MG63 (cell line): Measurements from ENCODE around the gene NEDD4L. TPM values are rescaled to one million over a fixed set of nuclear protein-coding genes. Genes with fewer than 3 reads are reported as not detected.

Source experiments
- DNase-seq: peaks from one replicate; pipeline ENCODE4 v3.0.0-alpha.2; 2020
- H3K27me3 ChIP-seq: fragments of 250-450 bp; sonication (Bioruptor Pico); 2 replicates; pipeline ENCODE4 v1.5.1; 2020; ENCODE audit warnings: mild to moderate bottlenecking, moderate library complexity
- H3K36me3 ChIP-seq: fragments of 250-450 bp; sonication (Bioruptor Pico); 2 replicates; pipeline ENCODE4 v1.5.1; 2020; ENCODE audit warnings: mild to moderate bottlenecking, moderate library complexity
- H3K4me3 ChIP-seq: fragments of 250-450 bp; sonication (Bioruptor Pico); 2 replicates; pipeline ENCODE4 v1.5.1; 2020; ENCODE audit warnings: mild to moderate bottlenecking, moderate library complexity
- H3K9me3 ChIP-seq: fragments of 250-450 bp; sonication (Bioruptor Pico); 2 replicates; pipeline ENCODE4 v1.5.1; 2020; ENCODE audit warnings: mild to moderate bottlenecking, moderate library complexity
- total RNA-seq: library from RNA; depleted of rRNA; stranded (reverse); fragments of >200 nt; shearing (Covaris generic); gene quantifications from 2 replicates; pipeline ENCODE4 v1.2.3, GENCODE V29; 2014; ENCODE audit warnings: low replicate concordance

NEDD4L gene
- total RNA-seq, 1 experiment from 2014 or later, result 28.8 TPM

DNA sequence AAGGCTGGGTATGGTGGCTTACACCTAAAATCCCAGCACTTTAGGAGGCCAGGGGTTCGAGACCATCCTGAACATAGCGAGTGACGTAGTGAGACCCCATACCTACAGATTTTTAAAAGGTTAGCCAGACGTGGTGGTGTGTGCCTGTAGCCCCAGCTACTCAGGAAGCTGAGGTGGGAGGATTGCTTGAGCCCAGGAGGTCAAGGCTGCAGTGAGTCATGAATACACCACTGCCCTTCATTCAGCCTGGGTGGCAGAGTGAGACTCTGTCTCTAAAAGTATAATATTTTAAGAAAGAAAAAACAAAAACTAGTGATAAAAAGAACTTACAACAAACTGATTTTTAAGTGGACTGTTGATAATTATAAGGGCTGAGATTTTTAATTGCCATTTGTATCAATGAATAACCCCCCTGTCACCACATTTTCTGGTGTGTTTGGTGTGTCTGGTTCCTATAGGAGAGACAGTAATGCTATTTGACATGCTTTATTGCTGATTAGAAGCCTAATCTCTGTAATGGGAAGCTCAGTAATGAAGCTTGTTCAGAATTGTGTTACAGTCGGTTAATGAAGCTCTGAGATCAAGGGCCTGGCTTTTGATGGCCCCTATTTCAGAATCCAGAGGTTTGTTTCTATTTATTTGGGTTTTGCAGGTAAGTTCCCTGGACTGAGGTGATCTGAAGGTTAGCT lies 147.0 kb downstream of the NEDD4L start:
- peak; percentile 24 for DNase-seq
- Histone ChIP-seq H3K27me3 (no peaks in the 10 kb centered on the region), H3K9me3 (no peaks in the 10 kb centered on the region), H3K4me3 (no peak overlapping the region), H3K36me3 (no peaks in the 10 kb centered on the region)

DNA sequence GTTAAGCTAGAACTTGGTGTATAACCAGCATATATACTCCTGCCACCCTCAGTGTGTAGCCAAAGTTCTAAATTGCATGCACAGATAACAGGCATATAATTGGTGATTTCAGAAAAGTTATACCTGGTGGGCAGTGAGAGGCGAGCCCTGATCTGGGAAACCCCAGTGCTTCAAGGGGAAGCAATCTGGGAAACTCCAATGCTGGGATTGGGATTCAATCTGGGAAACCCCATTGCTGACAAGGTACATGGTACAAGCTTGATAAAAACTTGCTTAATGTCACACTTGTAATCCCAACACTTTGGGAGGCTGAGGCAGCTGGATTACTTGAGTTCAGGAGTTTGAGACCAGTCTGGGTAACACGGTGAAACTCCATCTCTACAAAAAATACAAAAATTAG lies 147.6 kb downstream of the NEDD4L start:
- no peak for DNase-seq
- no peaks in the 10 kb centered on the region for H3K9me3 ChIP-seq
- no peak overlapping the region for H3K4me3 ChIP-seq
- no peaks in the 10 kb centered on the region for H3K27me3 ChIP-seq
- H3K36me3 ChIP-seq, result no peaks in the 10 kb centered on the region

DNA sequence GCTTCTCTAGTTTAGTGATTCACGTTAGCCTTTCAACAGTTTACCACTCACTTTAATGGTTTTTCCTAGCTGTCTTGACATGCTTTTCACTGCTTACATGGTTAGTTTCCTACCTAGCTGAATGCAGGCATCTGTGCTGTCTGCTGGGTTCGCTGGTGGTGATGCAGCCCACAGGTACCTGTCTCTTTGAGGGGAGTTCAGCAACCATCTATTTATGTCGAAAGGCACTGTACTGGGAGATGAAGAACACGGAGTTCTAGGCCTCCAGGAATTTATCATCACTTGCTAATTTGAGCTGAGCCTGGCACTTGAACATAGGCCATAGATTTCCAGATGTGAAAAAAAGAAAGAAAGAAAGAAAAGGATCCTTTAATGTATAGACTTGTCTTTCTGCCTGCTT lies 148.5 kb downstream of the NEDD4L start:
- H3K27me3 ChIP-seq, result no peaks in the 10 kb centered on the region

DNA sequence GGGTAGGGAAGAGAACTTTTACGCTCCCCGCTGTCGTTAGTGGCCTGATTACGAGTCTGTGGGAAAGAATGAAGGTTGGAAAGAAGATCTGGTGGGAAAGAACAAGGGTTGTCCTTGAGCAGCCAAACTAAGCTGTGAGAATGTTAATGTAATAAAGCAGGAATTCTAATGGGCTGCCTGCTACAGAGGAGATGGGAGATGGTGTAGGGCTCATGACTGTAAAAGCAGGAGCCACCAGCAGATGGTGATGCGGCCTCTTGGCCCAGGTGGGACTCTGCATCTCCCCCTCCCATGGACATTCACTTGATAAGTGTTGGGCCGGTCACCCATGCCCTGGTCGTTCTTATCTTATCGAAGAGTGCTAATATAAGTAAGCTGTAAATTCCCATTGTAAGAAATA lies 150.0 kb downstream of the NEDD4L start:
- no peak overlapping the region for H3K4me3 ChIP-seq
- H3K36me3 ChIP-seq, result no peaks in the 10 kb centered on the region
- no peaks in the 10 kb centered on the region for H3K9me3 ChIP-seq
- H3K27me3 ChIP-seq, result no peaks in the 10 kb centered on the region
- DNase-seq, result no peak

More for the DNA sequence above, 148.5 kb downstream of the NEDD4L start:
- Histone ChIP-seq H3K4me3 (no peak overlapping the region), H3K9me3 (no peaks in the 10 kb centered on the region), H3K36me3 (no peaks in the 10 kb centered on the region)
- no peak for DNase-seq

DNA sequence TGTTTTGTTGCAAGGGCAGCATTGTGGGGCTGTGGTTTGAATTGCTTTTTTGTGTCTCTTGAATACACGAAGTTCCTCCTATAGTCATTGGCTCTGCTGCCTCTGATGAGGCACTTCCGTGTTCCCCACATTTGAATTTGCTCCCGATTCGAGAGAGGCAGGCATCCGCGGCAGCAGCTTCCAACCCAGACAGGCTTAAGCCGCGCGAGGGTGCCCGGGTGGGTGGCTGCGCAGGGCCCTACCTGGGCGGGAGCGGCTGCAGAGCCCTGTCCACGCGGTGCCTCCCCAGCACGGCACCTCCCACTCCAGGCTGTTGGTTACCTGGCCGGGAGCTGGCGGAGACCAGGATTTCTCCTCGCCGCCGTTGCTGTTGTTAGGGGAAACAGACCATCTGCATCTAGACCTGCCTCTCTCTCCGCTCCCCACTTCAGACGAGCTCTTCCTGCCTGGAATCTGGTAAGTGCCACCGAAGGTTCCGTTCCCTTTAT lies 151.3 kb downstream of the NEDD4L start:
- DNase-seq, result no peak
- Histone ChIP-seq H3K4me3 (no peak overlapping the region), H3K9me3 (no peaks in the 10 kb centered on the region), H3K36me3 (no peaks in the 10 kb centered on the region), H3K27me3 (no peaks in the 10 kb centered on the region)

DNA sequence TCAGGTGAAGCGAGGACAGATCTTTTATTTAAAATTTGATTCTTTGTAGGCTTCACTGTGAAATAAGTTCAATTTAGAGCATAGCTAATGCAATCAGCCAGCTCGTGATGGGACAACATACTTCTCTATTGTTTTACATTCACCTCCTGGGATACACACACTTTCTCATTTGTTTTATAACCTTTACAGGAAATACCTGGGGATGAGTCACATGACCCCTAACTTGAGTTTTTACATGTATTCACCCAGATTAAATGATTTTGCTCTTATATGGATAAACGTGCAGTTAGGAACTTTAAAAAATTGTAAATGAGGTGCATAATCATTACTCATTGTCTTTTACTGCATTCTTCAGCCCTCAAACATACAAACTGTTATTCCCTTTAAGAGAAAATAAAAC lies 152.1 kb downstream of the NEDD4L start:
- DNase-seq, result no peak
- Histone ChIP-seq H3K27me3 (no peaks in the 10 kb centered on the region), H3K4me3 (no peak overlapping the region), H3K36me3 (no peaks in the 10 kb centered on the region), H3K9me3 (no peaks in the 10 kb centered on the region)

DNA sequence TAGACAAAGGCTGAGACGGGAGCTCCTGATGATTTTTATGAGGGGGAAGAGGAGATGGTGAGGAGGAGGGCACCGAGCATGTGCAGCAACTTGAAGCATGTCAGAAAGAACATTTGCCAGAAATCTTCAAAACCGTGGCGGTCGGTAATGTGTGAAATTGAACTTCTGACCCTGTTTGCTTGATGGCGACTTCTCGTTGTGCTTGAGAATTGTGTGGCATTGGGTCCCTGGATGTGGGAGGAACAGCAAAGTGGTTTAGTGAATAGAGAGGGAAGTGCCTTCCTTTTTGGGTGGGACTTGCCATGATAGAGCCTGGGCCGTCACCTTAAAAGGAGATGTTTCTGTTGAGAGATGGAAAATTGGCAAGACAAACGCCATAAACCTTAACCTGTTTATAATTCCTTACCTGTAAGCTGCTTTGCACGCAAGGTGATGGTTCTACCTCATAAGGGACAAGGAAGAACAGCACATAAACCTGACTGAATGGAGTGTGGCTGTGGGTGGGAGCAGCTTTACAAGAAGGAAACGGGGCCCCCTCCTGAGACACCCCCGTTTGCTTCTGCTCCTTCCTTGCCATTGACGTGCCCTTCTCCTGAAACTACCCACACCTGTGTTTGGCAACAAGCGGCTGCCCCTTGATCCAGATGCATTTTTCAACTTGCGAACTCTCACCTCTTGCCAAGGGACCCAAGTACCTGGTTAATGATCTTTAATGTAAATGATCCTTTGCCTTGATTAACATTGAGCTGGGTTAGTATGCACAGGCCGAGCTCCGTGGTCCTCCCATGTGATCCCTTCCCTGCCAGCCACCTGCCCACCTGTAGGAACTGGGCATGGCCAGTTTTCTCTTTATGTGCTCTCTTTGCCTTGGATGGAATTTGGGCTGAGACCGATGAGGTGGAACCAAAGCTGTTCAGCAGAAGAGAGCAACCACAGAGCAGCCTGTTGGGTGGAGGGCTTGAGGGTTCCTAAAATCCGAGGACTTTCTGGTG lies 153.2 kb downstream of the NEDD4L start:
- no peaks in the 10 kb centered on the region for H3K36me3 ChIP-seq
- H3K9me3 ChIP-seq, result no peaks in the 10 kb centered on the region
- no peak for DNase-seq
- H3K4me3 ChIP-seq, result no peak overlapping the region
- no peaks in the 10 kb centered on the region for H3K27me3 ChIP-seq

DNA sequence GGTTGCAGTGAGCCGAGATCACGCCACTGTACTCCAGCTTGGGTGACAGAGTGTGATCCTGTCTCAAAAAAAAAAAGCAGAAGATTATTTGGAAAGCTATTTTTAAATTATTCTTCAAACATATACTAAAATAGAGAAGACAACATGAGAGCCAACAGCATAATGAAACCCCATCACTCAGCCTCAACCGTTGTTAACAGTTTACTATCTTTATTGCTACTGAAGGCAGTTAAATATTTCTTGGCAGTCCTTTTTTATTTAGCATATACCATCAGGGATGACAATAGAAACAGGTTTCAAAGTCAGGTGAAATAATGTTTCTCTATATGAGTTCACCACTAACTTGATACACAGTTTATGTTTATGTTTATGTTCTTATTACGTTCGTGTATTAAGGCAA lies 157.2 kb downstream of the NEDD4L start:
- no peaks in the 10 kb centered on the region for H3K27me3 ChIP-seq
- no peak for DNase-seq
- no peaks in the 10 kb centered on the region for H3K9me3 ChIP-seq
- H3K4me3 ChIP-seq, result no peak overlapping the region
- H3K36me3 ChIP-seq, result no peaks in the 10 kb centered on the region

DNA sequence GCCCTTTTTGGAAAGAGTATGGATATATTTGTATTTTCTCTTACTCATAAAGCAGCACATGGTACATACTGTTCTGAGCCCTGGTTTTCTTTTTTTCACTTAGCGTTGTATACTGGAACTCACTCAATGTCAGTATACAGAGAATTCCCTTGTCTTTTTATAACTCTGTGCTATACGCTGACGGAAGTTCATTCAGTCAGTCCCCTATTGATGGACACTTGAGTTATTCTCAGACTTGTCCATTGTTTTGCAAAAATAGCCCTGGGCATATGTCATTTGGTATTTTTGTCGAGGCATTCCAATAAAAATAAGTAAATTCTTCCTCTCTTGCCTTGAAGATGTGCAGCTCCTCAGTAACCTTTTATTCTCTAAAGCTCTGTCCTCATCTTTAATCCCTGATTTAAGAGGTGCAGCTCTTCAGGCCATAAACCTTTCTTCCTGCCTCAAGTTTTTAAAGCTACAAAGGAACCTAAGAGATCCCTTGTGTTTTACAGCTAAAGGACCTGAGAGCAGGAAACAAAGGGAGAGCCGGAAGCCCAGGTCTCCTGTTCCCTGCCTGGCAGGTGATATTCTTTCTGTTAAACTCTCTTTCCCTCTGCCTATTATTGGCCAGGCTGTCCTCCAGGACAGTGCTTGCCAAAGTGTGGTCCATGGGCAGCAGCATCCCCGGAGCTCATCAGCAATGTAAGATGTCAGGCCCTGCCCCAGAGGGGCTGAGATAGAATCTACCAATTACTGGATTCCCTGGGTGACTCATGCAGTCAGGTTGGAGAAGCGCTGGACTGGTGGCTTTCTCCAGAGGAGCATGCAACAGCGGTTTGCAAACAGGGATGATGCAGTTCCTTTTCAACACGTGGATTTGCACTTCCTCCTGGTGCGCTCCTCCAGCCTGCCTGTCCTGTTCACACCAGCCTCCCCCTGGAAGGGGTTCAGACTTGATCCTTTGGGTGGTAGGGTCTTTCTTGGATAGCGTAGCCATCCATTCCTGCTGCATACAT lies 158.0 kb downstream of the NEDD4L start:
- Histone ChIP-seq H3K9me3 (no peaks in the 10 kb centered on the region), H3K4me3 (no peak overlapping the region), H3K27me3 (no peaks in the 10 kb centered on the region), H3K36me3 (no peaks in the 10 kb centered on the region)
- DNase-seq, result peak; percentile 12

DNA sequence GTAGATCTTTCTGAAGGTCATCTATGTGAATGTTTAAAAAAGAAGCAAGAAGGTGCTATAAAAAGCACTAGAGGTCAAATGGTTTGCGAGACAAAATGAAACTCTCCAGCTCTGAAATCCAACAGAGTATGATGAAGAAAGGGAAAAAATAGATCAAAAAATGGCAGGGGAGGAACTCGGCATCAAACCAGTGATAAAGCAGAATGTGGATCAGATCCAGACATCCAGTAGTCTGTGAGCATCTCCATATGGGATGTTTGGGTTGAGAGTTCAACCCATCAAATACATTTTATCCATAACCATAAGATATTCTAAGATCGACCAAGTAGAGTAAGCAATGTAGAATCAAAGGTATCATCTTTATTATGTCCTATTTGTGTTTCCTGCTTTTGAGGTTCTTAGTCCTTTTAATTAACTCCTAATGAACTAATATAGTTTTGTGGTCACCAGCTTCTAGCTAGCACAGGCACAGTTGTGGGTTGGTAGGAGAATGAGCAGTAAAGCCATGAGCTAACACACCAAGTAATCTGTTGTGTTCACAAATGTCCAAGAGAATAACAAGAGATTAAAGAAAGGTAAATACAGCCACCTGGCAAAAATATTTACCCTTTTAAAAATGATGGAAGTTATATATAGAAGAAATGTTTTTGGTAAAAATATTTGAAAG lies 160.9 kb downstream of the NEDD4L start:
- no peaks in the 10 kb centered on the region for H3K27me3 ChIP-seq
- DNase-seq, result no peak
- no peak overlapping the region for H3K4me3 ChIP-seq
- no peaks in the 10 kb centered on the region for H3K9me3 ChIP-seq
- no peaks in the 10 kb centered on the region for H3K36me3 ChIP-seq

DNA sequence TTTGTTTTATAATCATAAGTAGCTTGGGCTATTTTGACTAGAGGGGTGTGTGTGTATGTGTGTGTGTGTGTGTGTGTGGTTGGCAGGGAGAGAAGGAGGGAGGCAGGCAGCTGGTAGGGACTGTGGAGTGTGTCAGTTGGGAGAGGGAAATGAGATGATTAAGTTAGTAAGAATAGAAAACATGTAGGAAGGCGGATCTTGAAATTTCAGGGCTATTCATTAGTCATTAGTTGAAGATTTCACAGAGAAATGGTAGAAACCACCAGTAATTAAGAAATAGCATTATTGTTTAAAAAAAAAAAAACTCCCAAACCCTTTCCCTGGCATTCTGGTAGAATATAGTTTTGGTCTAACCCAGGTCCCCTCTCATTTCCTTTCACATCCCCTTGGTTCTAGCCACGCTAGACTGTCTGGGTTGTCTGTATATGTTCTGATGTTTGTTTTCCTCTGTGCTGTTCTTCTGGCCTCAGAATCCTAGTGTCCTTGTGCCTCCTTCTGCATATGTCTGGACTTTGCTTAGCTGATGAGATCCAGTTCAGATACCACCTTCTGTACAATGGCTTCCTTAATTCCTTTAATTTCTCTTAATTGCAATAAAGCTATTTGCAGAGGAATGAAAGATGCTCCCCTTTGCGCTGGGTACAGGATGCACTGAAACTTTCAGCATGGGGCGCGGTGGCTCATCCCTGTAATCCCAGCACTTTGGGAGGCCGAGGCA lies 161.6 kb downstream of the NEDD4L start:
- Histone ChIP-seq H3K4me3 (no peak overlapping the region), H3K27me3 (no peaks in the 10 kb centered on the region), H3K36me3 (no peaks in the 10 kb centered on the region), H3K9me3 (no peaks in the 10 kb centered on the region)
- DNase-seq, result peak; percentile 42

DNA sequence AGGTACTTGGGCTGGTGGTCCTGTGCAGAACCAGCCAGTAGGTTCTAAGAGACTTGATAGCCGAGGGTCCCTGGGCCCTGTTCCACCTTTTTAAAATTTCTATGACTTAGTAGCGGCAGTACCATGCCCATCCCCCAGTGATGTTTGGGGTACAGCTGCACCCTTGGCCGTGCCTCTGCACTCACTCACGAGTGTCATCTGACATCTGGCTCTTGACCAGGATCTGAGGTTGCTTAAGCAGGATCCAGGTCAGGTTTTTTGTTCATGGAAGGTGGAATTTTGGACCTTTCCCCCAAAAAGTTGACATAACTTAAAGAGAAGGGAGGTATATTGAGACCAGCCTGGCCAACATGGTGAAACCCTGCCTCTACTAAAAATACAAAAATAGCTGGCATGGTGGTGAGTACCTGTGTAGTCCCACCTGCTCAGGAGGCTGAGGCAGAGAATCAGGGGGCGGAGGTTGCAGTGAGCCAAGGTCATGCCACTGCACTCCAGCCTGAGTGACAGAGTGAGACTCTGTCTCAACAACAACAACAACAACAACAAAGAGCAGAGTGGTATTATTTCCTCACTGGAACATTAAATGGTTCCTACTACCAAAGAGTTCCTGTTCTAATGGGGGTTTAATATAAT lies 163.6 kb downstream of the NEDD4L start:
- no peak for DNase-seq
- H3K9me3 ChIP-seq, result no peaks in the 10 kb centered on the region
- H3K27me3 ChIP-seq, result no peaks in the 10 kb centered on the region
- no peaks in the 10 kb centered on the region for H3K36me3 ChIP-seq
- H3K4me3 ChIP-seq, result no peak overlapping the region

DNA sequence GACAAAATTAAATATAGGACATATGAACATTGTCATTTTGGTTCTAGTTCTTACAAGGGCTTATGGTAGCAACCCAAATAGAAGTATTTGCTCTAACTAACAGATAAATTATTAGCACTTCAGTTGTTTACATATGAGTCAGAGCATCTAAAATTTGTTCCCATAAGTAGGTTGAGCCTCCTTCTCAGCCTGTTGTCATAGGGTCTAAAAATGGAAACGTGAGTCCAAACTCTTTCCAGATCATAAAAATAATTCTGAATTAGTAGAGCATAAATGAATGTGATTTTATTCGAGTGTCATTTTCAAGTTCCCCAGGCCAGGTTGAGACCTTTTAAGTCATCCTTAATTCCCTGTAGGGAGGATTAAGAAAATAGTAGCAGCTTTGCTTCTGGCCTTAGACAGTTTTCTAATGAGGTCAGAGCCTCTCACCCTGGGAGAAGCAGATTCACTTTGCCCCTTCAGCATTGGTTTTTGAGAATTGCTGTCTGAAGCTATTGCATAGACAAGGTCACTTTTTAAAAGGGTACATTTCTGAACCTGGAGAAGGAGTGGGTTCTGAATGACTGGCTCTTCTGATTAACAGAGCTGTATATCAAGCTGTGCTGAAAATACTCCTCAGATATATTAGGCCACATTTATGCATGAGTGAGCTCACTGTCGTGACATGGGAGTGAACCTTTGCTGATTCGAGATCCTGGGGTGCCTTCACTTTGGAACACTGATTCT lies 164.3 kb downstream of the NEDD4L start:
- Histone ChIP-seq H3K27me3 (no peaks in the 10 kb centered on the region), H3K9me3 (no peaks in the 10 kb centered on the region), H3K4me3 (no peak overlapping the region), H3K36me3 (no peaks in the 10 kb centered on the region)
- no peak for DNase-seq

DNA sequence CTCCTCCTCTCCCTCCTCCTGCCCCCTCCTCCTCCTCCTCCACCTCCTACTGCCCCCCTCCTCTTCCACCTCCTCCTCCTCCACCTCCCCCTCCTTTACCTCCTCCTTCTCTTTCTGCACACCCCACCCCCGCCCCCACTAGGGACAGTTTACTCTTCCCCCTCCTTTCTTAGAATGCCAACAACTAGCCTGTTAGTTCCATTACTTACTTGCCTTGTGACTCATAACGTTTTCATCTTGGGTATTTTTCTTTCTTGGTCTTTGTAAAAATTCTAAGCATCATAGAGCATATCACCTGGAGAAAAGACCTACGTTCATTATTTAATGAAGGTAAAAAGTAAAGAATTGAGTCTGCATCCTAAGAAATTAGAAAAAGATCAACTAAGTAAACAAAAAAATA lies 165.3 kb downstream of the NEDD4L start:
- H3K4me3 ChIP-seq, result no peak overlapping the region
- no peaks in the 10 kb centered on the region for H3K36me3 ChIP-seq
- H3K9me3 ChIP-seq, result no peaks in the 10 kb centered on the region
- H3K27me3 ChIP-seq, result no peaks in the 10 kb centered on the region
- no peak for DNase-seq

DNA sequence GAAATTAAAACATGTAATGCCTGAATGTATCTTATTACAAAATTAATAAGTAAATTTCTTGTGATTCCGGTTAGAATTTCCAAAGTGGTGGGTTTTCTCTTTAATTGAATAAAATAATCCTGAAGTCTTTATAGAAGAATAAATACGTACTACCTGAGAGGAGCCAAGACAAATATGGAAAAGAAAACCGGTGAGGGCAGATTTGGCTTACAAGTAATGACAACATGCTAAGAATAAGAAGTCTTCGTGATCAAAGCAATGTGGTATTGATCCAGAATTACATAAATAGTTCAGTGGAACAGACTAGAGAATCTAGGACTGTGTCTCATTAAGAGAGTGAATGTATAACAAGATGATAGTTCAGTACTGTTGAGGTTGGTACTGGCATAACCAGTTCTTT lies 167.5 kb downstream of the NEDD4L start:
- Histone ChIP-seq H3K27me3 (no peaks in the 10 kb centered on the region), H3K4me3 (no peak overlapping the region), H3K9me3 (no peaks in the 10 kb centered on the region), H3K36me3 (no peaks in the 10 kb centered on the region)
- DNase-seq, result no peak
